Retinal pigment epithelial cell (primary cell): ENCODE data around the gene TRAM1L1.

Source experiments
- DNase-seq: peaks from one replicate; pipeline ENCODE4 v3.0.0-alpha.2; 2010; ENCODE audit warnings: low read depth
- H3K4me3 ChIP-seq: 2 replicates; pipeline ENCODE4 v1.5.1; 2011; ENCODE audit warnings: mild to moderate bottlenecking, low read length, control low read depth, moderate library complexity
- TF ChIP-seq, protein P1 (sequence below): conservative IDR thresholded peaks from 2 replicates; pipeline ENCODE4 v1.5.1; 2011; ENCODE audit warnings: low read depth, low read length, control low read depth, inconsistent platforms

The TRAM1L1 gene

DNA sequence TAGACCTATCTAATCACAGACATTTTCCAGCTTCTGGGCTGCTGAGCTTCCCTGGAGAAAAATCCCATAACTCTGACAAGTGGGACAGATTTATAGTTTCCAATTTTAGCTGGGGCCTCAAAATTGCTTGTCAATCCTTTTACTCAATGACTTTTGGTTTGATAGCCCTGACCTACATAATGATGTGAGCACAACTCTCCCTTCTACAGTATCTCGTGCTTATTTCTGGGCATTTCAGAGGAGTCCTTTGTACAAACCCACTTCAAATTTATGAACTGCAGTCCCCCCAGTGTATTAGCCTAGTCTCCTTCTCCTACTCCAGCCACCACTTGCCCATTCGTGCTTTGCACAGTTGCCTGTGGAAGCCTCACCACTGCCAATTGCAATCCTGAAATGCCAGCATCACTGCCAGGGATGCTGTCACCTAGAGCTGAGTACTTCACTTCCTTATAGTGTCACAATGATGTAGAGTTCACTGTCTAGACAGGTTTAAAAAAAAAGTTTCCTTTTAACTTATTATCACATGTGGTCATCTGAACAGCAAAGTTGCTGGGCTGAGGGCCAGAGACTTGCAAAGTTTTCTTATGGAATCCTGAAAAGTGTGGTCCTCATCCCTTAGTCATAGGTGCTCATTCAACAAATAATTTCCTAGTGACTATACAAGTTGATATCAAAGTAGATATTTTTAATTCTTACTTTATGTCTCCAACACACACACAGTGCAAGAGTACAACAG lies 21.2 kb downstream of the TRAM1L1 start:
- no peak overlapping the region for H3K4me3 ChIP-seq
- DNase-seq, result peak; percentile 62
- TF ChIP-seq, protein P1, sequence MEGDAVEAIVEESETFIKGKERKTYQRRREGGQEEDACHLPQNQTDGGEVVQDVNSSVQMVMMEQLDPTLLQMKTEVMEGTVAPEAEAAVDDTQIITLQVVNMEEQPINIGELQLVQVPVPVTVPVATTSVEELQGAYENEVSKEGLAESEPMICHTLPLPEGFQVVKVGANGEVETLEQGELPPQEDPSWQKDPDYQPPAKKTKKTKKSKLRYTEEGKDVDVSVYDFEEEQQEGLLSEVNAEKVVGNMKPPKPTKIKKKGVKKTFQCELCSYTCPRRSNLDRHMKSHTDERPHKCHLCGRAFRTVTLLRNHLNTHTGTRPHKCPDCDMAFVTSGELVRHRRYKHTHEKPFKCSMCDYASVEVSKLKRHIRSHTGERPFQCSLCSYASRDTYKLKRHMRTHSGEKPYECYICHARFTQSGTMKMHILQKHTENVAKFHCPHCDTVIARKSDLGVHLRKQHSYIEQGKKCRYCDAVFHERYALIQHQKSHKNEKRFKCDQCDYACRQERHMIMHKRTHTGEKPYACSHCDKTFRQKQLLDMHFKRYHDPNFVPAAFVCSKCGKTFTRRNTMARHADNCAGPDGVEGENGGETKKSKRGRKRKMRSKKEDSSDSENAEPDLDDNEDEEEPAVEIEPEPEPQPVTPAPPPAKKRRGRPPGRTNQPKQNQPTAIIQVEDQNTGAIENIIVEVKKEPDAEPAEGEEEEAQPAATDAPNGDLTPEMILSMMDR, result no peak

DNA sequence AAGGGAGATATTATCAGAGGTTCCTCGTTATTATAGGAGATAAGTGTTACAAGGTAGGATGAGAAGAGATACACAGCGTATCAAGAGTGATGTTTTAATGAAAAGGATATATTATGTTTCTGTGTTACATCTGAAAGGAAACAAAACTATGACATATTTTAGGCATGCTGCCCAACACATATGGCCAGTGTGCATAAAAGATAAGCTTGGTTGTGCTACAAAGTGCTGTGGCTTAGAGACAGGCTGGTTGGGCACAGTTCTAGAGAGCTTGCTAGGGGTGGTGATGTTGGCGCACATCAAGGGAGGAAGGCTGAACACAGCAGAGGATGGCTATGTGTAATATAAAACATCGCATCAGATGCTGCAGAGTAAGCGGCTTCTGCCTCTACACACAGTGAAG lies 42.4 kb downstream of the TRAM1L1 start:
- no peak for DNase-seq
- no peak overlapping the region for H3K4me3 ChIP-seq
- TF ChIP-seq, protein P1, result no peak
